Measurements from ENCODE around the gene COL4A2. TPM values are rescaled to one million over a fixed set of nuclear protein-coding genes. Genes with fewer than 3 reads are reported as not detected.

The COL4A2 gene
- polyA plus RNA-seq, 1 experiment: 886 TPM

DNA sequence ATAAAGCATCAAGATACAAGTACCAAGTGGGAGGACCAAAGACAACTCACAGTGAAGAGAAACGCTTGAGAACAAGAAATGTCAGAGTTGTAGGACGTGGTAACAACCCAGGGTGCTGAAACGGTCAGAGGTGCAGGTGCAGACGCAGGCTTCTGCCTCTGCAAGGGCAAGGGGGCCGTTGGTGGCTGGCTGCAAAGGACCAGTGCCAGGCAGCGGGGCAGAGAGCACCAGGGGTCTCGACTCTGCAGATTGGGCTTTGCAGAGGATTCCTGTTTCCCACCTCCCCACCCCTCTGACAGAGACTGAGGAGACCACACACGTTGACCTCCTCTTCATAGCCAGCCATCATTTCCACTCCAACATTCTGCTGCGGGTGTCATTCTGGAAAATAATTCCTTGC, 216.1 kb downstream of the COL4A2 start:
- no peak for TF ChIP-seq CTCF (IDR thresholded peaks at IDR 0.05; ENCODE audit: insufficient read depth, low read depth, low read length)
- CTCF ChIA-PET: no interaction called here

GRCh38 chr13:110523838-110524540, 216.9 kb downstream of the COL4A2 start:
- no peak for DNase-seq (ENCODE audit: low read depth)
- POLR2A ChIA-PET: no interaction called here

More for the DNA sequence above, 216.1 kb downstream of the COL4A2 start:
- H3K27me3 ChIP-seq (ENCODE audit: control insufficient read depth, insufficient read depth, low read length): no peaks in the 10 kb centered on the region
- no peak for DNase-seq (ENCODE audit: low read depth)
- H3K36me3 ChIP-seq (ENCODE audit: control insufficient read depth, insufficient read depth, low read length): peaks cover 2% of the 10 kb centered on the region
- H3K4me3 ChIP-seq (ENCODE audit: low read depth, low read length): no peak overlapping the region
- POLR2A ChIA-PET: no interaction called here

DNA sequence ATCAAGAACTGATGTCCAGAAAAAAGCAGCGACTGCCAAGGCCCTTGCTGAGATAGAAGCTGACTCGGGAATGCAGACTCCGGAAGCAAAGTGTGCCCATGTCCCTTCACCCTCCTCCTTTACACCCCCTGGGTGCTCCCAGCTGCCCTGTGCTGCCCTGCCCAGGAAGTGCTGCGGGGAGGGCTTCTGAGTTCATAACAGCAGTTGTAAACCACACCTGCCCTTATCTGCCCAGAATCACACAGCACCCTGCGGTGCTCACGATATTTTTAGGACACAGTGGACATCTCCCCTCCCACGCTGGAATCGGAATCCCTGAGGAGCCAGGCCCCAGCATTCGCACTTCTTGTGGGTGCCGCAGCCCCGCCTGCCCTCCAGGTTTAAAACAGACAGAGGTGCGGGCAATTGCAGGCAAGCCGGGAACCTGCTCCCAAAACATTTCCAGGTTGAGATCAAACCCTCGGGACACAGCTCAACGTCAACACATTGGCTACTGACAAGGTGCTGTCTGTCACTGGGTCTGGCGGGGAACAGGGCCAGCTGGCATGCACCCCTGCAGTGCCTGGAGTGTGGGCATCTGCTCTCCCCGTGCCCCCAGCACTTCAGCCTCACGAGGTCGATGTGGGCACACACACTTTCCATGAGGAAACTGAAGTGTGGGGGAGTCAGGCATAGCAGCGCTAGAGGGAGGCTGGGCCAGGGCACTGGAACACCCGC, 217.6 kb downstream of the COL4A2 start:
- no peak for DNase-seq (ENCODE audit: low read depth)
- Histone ChIP-seq H3K4me3 (ENCODE audit: low read depth, low read length) (no peak overlapping the region), H3K27me3 (ENCODE audit: control insufficient read depth, insufficient read depth, low read length) (no peaks in the 10 kb centered on the region), H3K36me3 (ENCODE audit: control insufficient read depth, insufficient read depth, low read length) (peaks cover 2% of the 10 kb centered on the region)
- ChIA-PET CTCF (no interaction called here), POLR2A (no interaction called here)
- no peak for TF ChIP-seq CTCF (IDR thresholded peaks at IDR 0.05; ENCODE audit: insufficient read depth, low read depth, low read length)

More at GRCh38 chr13:110523838-110524540, 216.9 kb downstream of the COL4A2 start:
- Histone ChIP-seq H3K4me3 (ENCODE audit: low read depth, low read length) (no peak overlapping the region), H3K27me3 (ENCODE audit: control insufficient read depth, insufficient read depth, low read length) (no peaks in the 10 kb centered on the region), H3K36me3 (ENCODE audit: control insufficient read depth, insufficient read depth, low read length) (peaks cover 2% of the 10 kb centered on the region)
- CTCF ChIA-PET: no interaction called here
- no peak for TF ChIP-seq CTCF (IDR thresholded peaks at IDR 0.05; ENCODE audit: insufficient read depth, low read depth, low read length)

GRCh38 chr13:110525328-110526319, 218.5 kb downstream of the COL4A2 start:
- no peak for DNase-seq (ENCODE audit: low read depth)
- Histone ChIP-seq H3K36me3 (ENCODE audit: control insufficient read depth, insufficient read depth, low read length) (peaks cover 2% of the 10 kb centered on the region; the same call in 1 of the 2 replicates), H3K4me3 (ENCODE audit: low read depth, low read length) (no peak overlapping the region), H3K27me3 (ENCODE audit: control insufficient read depth, insufficient read depth, low read length) (no peaks in the 10 kb centered on the region)
- TF ChIP-seq CTCF (IDR thresholded peaks at IDR 0.05; ENCODE audit: insufficient read depth, low read depth, low read length): no peak
- ChIA-PET POLR2A (no interaction called here), CTCF (interaction anchor here (0.8 to 1.2 kb wide), 2 partner anchors 11 to 23 kb away, joined by 3 read pairs; no protein-coding TSS in a partner anchor)
